NCI-H524 treated with DMSO at 0.1 percent for 48 hours (cell line): ENCODE measurements around the gene RUSF1.
A peak's percentile ranks its signal among the peaks of the same experiment; 100 is the strongest.
"Not testable (repeated sequence)": the region's sequence is repeated elsewhere in the genome, so short reads cannot be mapped to it uniquely, and the experiment has no call there.

Experiments used
- DNase-seq: peaks from one replicate; lab custom pipeline; 2025; lab: John Stamatoyannopoulos, UW

RUSF1 gene

GRCh38 chr16:31452631-31453106 is 55.5 kb downstream of the RUSF1 start:
- no peak for DNase-seq

DNA sequence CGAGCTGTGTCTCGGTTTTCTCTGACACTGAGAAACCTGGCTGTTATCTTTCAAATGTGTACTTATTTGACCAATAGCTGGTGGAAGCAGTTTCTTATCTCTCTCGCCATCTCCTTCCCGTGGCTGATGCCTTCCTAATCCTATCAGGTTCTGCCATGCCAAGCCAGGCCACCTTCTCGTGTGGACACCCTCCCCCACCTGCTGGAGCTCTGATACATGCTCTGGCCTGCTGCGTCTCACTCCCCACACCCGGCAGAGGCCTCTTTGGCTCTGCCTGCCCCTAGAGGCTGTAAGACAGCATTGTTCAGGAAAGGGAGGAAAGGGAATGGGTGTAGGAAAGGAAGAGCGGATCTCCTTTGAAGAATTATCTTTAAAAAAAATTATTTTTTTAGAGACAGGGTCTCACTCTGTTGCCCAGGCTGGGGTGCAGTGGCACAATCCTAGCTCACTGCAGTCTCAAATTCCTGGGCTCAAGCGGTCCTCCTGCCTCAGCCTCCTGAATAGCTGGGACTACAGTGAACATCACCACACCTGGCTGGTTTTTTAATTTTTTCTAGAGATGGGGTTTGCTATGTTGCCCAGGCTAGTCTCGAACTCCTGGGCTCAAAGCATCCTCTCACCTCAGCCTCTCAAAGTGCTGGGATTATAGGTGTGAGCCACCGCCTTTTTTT is 56.4 kb downstream of the RUSF1 start:
- peak; percentile 33 for DNase-seq

GRCh38 chr16:31451201-31451600 is 57.0 kb downstream of the RUSF1 start:
- DNase-seq: no peak

GRCh38 chr16:31445931-31446330 is 62.3 kb downstream of the RUSF1 start:
- DNase-seq: not testable (repeated sequence)

DNA sequence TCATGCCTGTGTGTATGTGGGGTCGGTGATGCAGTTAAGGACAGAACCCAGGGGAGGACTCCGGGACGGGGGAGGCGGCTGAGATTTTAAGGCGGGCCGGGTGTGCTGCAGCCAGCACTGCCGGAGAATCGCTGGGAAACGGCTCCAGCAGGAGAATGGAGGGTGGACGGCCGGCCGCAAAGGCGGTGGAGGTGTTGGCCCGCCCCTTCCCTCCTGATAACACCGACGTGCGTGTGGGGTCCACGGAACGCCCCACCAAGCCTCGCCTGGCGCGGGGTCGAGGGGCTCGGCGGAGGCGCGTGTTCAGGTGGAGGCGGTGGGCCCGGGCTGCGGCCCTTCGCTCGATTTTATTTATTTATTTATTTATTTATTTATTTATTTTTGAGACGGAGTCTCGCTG is 66.2 kb downstream of the RUSF1 start:
- DNase-seq: no peak

DNA sequence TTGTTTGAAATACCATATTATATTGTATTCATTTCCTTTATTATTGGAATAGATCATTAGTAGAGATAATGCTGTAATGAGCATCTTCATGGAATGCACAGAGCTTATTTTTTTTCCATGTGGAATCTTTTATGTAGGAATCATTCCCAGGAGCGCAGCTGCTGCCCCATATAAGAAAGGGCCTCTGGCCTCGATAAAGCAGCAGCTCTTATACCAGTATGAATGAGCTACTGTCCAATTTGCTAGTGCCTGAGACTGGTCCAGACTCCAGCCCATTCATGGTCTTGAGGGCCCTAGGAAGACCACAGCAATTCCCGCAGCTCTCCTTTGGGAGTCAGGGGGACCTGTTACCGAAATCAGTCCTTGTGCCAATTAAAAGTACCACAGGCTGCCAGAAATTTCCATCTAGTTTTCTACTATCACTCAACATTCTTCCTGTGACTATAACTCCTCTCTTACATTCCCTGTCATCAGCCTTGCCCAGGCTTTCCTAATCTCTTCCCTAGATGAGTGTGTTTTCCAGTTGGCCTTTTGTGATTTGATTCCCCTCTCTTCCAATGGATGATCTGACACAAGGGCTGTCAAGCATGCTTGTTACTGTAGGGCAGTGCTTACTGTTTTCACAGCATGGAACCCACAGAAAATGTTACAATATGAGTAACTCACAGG is 67.5 kb downstream of the RUSF1 start:
- DNase-seq: no peak

- no peak for DNase-seq
Measured at GRCh38 chr16:31439519-31439918, 68.7 kb downstream of the RUSF1 start.
